Bone marrow (tissue), 2 donors: Measurements from ENCODE around the gene PLP1.
"Not testable (repeated sequence)": the region's sequence is repeated elsewhere in the genome, so short reads cannot be mapped to it uniquely, and the experiment has no call there.

ENCODE experiments used
- DNase-seq, 2 donors: peaks; one replicate each; lab custom pipeline; 2025; lab: John Stamatoyannopoulos, UW

The PLP1 gene, protein sequence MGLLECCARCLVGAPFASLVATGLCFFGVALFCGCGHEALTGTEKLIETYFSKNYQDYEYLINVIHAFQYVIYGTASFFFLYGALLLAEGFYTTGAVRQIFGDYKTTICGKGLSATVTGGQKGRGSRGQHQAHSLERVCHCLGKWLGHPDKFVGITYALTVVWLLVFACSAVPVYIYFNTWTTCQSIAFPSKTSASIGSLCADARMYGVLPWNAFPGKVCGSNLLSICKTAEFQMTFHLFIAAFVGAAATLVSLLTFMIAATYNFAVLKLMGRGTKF

DNA sequence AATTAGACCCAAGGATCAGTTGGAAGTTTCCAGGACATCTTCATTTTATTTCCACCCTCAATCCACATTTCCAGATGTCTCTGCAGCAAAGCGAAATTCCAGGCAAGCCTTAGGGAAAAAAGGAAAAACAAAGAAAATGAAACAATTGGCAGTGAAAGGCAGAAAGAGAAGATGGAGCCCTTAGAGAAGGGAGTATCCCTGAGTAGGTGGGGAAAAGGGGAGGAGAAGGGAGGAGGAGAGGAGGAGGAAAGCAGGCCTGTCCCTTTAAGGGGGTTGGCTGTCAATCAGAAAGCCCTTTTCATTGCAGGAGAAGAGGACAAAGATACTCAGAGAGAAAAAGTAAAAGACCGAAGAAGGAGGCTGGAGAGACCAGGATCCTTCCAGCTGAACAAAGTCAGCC, at the start of gene PLP1:
PLP1 (plus strand) TSS at position 295 of the 400 bp plus-strand sequence. CDS start 156 bp downstream, outside the sequence.
- no peak for DNase-seq

DNA sequence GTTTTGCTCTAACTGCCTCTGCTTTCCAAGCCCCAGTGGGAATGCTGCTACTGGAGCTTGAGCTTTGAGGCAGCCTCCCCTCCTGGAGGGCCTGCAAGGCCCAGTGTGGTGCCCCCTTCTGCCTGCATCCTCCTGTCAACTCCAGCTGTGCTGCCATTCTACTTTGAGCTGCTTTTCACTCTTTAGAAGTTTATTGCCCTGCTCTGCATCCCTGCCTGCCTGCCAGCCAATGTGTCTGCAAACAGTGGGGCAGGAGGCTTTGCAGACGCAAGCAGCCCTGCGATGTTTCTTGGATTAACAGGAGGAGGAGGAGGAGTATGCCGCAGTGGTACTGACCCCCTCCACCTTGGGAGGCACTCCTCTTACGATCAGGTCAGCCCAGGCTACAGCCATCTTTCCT, 49.5 kb upstream of the PLP1 start:
- DNase-seq, result no peak

DNA sequence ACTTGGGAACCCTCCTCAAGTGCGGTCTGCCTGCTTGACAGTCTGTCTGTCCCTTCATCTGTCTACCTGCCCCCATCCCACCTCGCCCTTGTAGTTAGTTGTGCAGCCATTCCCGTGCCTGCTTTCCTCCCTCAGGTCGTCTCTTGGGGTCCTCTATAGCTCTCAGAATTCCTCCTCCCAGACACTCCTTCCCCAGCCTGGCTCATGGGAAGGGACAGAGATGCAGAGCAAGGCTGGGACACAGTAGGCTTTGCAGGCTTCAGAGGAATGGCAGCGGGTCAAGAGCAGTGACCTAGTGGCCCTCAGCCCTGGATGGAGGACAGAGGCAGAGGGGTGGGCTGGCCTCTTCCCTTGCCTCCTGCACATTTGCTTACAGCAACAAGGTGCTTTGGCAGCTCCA, 47.6 kb upstream of the PLP1 start:
- DNase-seq, result no peak

DNA sequence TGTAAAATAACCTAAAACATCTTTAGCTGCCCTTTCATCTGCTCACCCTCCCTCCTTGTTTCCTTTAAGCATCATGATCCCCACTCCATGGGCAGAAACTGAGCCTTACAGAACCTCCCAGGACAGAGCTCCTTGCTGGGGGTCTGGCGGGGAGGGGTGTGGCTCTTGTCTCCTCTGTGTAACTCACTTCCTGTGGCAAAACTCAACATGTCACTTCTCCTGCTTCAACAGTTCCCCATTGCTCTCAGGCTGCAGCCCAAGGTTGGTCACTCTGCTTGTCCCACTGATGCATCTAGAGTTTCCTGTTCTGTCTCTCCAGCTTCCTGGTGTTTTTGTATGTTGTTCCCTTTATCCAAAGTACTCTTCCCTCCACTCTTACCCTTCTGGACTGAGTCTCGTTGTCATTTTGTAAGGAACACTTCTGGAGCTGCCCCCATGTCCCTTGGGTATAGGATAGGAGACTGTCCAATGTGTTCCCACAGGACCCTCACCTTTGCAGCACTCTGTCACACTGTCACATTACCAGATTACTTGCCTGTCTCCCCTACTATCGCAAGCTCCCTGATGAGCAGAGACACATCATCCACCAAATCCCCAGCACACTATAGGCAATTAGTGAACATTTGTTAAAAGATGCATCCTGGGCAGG, 46.4 kb upstream of the PLP1 start:
- no peak for DNase-seq

DNA sequence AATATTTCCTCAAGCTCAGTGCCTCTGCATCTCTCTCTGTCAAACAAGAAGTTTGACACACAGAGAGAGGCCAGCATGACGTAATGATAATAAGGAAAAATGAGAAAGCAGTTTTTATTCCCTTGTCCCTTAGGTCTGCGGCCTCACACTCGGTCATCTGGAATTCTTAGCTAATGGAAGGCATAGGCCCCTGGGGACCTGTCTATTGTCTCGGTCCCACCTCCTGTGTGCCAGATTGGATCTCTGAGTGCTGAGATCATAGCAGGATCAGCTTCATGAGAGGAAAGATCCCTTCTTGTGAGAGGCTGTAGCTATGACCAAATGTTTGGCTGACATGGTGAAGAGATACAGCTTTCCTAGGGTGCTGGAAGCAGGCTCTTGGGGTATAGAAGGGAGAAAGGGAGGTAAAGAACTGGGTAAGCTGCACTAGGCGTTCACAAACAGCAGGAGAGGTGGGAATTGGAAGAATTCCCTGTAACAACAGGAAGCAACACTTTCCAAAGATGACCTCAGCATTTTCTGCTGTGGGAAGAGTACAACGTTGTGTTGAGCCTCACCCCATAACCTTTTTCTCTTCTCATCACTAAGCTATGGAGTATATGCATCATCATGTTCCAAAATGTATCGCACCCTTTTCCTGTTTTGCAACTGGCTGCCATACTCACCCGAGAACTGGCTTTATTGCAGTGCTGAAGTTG, 45.7 kb upstream of the PLP1 start:
- no peak for DNase-seq

DNA sequence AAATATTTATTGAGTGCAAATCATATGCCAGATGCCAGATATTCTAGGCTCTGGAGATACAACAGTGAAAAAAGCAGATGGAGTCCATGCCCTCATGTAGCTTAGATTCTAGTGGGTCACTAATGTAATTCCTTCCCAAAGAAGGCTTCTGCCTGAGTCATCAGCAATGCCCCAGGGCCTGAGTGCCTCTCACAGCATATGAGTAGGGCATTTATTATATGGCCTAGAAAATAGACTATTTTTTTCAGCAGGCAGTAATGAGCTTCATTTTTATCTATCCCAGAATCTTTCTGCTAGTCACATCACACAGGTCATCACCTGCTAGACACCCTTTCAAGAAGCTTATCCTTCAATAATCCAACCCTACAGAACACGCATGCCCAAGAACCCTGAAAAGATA, 43.6 kb upstream of the PLP1 start:
- DNase-seq, result no peak

DNA sequence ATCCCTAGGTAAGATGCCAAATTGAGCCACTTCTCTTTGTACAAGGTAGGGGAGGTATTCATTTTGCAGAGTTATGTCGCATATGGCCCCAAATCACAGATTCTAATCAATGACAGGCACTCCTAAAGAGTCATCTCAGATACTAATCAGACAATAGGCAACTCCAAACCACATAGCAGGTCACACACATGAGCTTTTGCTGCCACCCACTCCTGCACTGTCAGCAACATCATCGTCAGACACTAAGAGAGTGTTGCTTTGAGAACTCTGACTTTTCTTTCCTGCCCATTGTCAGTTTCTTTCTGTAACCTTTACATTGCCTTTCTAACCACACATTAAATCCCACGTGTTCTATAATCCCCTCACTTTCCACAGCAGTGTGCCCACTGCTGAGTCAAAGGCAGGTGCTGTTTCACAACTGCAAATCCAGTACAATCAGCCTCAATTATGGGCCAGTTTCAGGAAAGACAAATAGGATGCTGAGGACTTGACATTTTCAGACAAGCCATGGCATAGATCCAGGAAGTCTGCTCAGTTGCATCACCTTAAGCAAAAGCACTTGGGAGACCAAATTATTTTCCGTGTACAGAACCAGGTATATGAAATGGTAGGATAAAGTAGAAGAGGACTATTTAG, 42.4 kb upstream of the PLP1 start:
- DNase-seq, result no peak

DNA sequence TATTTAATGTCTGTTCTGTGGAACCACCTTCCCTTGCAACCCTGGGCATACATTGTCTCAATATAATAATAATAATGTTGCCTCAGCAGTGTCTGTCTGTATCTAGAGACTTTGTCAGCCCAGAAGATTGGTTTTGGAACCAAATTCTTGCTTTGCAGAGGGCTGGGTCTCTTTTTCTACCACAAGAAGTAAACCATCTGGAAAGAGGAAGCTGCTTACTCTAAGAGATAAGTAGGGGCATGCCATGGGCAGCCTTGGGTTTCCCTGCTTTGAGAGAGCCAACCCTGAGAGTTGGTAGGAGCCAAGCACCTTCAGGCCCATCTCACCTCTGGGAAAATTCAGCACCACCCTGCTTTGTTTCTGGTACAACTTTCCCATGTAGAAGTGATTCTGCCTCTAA, 38.9 kb upstream of the PLP1 start:
- DNase-seq, result no peak

DNA sequence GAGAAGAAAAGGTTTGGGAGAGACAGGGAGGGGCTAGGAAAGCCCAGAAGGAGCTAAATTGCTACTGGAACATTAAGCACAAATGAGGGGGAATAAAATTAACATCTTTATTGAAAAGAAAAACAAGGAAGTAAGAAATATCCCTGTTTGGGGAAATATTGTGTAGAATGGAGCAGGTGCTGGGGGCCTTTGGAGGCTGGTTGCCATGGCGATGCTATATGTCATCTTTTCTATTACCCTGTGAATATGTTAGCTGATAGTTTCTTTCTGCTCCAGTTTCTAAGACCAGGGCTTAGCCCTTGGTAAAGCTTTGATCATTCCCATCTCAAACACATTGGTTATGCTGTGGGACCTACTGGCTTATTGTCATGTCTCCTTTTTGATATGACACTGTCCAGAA, 37.2 kb upstream of the PLP1 start:
- no peak for DNase-seq

DNA sequence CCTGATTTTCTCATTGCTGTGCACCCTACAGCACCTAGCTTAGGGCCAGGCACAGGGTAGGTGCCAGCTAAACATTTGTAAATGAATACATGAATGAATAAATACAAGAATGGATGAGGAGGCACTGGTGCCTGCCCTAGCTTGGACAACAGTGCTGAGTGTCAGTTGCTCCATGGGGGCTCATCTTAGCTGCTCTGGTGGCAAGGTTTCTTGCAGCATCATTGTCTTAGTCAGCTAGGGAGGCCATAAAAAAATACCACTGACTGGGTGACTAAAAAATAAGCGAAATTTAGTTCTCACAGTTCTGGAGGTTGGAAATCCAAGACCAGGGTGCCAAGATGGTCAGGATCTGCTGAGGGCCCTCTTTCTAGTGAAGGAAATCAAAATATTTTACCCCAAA, 34.8 kb upstream of the PLP1 start:
- DNase-seq, result no peak

DNA sequence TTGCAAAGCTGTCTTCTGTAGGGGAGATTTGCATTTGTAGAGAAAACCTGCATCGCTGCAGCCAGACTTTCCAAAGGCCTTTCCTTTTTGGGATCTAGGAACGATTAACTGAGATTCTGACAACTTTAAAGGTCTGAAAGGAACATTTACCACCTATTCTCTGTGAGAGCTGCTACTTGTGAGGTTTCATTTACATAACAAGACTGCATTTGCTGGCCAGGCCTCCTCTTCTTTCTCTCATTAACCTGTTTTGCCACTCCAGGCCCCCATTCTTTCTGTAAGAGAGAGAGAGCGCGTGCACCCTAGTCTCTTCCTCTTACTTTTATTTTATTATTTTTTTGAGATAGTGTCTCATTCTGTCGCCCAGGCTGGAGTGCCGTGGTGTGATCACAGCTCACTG, 34.3 kb upstream of the PLP1 start:
- DNase-seq, result no peak

DNA sequence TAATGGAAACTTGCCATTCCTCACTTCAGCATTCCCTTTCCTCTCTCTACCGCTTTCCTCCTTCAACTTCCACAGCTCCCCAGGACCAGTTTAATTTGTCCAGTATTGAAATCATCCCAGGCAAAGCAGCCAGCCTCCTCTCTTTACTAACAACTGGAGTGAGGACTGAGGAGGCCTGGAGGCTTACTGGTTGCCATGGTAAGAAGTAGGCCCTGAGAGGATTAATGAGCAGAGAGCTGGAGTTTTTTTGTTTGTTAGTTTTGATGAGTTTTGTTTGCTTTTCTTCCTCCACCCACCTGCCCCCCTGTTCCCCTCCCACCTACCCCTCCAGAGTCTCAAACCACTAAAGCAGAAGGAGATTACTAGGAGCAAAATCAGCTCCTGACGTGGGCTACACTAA, 29.5 kb upstream of the PLP1 start:
- DNase-seq, result no peak

DNA sequence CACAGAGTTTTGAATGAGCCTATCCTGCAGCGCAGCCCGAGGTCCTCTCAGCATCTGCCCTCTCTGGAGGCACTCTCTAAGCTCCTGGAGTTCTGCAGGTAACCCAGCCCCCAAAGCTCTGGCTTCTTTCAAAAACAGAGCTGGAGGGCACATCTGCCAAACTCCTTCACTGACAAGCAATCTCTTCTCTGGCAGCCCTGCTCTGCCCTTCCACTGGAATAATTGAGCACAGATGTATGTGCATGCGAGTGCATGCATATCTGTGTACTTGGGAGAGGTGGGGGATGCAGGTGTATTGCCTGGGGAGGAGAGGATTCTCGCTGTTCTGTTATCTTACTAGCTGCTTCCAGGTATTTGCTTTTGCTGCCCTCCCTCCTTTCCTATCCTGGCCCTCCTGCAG, 22.2 kb upstream of the PLP1 start:
- DNase-seq, result no peak

DNA sequence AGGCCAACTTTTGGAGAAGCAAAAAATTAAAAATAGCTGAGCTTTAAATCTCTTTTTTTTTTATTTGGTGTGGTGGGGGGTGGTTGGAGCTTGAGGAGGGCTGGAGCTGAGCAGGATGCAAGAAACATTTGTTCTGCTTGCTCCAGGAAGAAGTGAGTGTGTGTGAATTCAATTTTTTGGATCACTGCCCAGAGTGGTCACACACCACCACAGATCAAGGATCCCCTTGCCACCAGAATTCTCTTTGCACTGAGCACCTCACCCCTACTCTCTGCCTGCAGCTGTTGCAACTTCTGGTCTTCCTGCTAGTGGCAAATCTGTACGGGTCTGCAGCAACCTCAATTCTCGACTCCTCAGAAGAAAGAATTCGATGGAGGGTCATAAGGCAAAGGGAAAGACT, 19.9 kb upstream of the PLP1 start:
- no peak for DNase-seq

DNA sequence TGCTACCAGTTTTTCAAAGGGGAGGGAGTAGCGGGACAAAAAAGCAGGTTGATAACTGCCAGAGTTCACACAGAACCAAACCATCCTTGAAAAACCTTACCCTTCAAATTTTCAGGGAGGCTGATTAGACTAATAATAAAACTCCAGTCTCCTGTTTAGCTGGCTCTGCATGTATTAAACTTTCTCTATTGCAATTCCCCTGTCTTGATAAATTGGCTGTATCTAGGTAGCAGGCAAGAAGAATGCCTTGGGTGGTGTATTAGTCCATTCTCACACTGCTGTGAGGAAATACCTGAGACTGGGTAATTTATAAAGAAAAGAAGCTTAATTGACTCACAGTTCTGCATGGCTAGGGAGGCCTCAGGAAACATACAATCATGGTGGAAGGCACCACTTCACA, 18.1 kb upstream of the PLP1 start:
- DNase-seq, result no peak

DNA sequence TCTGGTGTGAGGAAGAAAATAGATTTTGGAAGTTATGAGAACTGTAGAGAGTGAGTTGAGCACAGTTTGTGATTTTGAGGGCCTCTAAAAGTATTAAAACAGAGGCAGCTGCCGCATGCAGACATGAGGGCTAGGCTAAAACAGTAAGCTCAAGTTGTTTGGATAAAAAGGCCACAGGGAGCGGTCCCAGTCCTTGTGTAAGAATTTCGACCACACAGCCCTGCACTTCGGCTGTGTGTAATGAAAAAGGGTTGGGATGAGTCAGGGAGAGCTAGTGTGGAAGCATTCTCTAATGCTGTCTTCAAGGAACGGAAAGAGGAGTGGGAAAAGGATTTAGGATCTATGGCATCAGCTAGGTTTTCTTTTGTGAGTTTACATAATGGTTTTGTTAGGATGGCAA, 13.1 kb upstream of the PLP1 start:
- DNase-seq, result not testable (repeated sequence)

DNA sequence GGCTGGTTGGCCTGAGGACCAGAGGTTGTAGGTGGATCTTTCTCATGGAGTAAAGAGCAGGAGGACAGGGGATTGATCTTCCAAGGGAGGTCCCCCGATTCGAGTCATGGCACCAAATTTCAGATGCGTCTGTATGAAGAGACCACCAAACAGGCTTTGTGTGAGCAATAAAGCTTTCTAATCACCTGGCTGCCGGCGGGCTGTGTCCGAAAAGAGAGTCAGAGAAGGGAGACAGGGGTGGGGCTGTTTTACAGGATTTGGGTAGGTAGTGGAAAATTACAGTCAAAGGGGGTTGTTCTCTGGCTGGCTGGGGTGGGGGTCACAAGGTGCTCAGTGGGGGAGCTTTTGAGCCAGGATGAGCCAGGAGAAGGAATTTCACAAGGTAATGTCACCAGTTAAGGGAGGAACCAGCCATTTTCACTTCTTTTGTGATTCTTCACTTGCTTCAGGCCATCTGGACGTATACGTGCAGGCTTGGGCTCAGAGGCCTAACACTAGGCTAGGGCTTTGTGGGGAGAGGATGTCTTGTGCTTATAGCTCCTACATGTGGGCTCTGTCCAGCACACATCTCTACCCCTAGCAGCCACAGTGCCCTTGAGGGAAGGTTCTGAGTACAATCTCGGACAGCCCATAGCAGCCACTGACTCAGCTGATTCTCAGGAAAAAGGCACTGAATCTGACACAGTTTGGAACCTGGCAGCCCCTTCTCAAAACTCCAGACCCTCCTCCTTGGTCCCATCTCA, 9.7 kb upstream of the PLP1 start:
- not testable (repeated sequence) for DNase-seq

DNA sequence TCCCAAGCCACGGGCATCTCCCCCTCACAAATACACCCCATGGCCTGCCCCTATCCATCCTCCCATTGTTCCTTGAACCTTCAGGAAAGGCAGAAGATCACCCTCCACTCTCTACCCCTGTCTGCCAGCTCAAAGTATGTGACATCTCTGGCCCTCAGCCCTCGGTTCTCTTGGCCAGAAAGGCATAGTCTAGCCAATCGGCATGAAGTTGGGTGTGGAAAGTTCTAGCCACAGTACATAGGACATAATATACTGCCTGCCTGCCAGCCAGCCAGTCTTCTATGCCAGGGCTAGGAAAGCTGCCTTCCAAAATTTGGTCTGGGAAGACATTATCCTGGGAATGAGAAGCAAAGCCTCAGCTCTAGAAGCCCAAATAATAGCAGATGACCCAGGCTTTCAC, 3.2 kb upstream of the PLP1 start:
- DNase-seq, result no peak

DNA sequence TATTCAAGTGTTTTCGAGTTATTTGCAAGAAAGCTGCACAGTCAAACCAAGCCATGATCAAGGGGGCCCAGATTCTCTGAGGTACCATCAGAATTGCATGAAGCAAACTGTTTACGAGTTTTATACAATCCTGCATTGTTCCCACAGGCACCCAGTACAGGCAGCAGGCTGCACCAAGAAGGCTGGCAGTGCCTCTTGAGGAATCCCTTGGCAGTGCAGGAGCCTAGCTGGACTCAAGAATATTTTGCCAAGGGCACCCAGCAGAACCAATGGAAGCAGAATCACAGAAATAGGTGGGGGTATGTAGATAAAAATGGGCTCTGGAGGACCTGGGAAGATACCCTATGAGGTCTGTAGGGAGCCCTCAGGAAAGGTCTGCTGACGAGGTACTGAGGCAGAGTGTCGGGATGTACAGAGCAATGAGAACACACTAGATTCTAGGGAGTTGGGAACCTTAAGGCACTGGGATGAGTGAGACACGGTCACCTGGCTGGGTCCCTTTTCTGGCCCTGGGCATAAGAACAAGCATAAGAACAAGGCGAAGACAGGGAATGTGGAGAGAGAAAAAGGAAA, 2.5 kb upstream of the PLP1 start:
- DNase-seq, result no peak

DNA sequence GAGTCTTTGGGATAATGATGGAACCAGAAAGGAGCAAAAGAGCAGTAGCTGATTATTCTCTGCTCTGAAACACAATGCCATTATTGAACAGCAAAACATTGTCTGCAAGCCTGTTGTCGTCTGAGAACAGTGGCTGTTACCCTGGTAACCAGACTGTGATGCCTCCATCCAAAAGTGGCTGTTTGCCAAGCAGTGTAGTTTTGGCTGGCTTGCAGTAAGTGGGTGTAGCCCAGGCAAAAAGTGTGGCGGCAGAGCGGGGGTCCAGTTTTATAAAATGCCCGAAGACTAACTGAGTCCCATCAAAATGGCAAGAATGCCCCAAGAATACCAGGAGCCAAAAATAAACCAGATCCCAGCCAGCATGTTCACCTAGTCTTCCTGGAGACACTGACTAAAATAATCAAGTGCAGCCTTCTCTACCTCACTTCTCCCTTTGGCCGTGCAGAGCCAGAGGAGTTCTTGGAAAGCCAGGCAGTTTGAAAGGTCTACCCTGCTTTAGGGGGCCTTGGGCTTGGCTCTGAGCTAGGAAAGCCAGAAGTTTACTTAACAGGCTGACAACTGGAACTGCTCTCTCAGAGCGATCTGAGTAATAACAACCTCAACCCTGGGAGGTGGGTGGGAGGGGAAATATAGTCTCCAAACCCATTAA, 2.6 kb downstream of the PLP1 start:
- DNase-seq, result no peak

DNA sequence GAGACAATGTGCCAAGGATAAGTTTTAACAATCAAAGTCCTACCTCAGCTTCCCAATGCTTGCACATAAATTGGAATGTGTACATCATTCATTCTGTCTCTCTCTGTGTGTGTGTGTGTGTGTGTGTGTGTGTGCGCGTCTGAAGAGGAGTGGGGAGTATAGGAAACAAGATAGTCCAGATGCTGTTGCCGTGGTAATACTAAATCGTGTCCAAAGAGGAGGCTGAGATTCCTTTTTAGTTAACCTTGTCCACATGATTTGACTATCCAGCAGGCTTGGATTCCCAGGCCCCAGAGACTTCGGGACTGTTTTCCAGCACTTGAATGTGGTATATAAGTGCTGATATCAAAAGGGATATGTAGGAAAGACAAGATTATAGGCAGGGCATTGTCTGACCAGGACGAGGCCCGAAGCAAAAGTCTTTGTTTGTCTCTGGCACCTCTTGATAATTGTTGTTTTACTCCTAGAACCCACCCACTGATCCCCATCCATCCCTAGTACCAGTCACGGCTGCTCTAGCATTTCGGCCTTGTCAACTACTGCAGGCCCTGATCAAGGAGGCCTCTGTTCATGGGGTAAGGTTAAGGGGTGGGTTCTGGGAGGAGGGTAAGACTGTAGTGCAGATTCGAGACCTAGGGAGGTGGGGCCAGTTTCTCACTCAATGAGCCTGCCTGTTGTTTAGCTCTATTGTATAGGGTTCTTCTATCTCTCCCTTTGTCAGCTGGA, 3.9 kb downstream of the PLP1 start:
- DNase-seq, result no peak
